HepG2 (cell line): ENCODE data around the gene CYP26B1. TPM values are rescaled to one million over a fixed set of nuclear protein-coding genes. Genes with fewer than 3 reads are reported as not detected.
A peak's percentile ranks its signal among the peaks of the same experiment; 100 is the strongest.

Source experiments
- ATAC-seq: fragments of 200-7000 bp; cut with Tn5 transposase; 3 replicates; pipeline ENCODE4 v1.9.1; 2020; ENCODE audit warnings: mild to moderate bottlenecking, moderate library complexity
- BruUV-seq: library from RNA; stranded (reverse); fragments of 400-500 nt; replicated peaks from 2 replicates; lab custom pipeline; 2021; lab: Mats Ljungman, UMichigan
- CTCF ChIA-PET: fragments of 300-600 bp; formaldehyde crosslinking; extraction: SDS; loops from one replicate; lab custom pipeline; 2021; ENCODE audit warnings: low total read pairs, inconsistent platforms, low intra/inter-chr PET ratio; lab: Yijun Ruan, JAX
- POLR2A ChIA-PET: fragments of 350-600 bp; sonication (Branson Sonifier 250); formaldehyde crosslinking; loops from one replicate; lab custom pipeline; 2020; ENCODE audit warnings: antibody characterized with exemption, inconsistent platforms; lab: Yijun Ruan, JAX
- DNase-seq: peaks from one replicate; pipeline ENCODE4 v3.0.0-alpha.2; 2015; ENCODE audit warnings: low spot score
- FAIRE-seq: peaks from 3 replicates; lab custom pipeline; 2011; peaks lifted over from hg19 to GRCh38; lab: Jason Lieb, UNC
- H2AFZ ChIP-seq: one replicate; pipeline ENCODE4 v1.6.1; 2011; ENCODE audit warnings: low read length, inconsistent platforms
- H3K27ac ChIP-seq: fragments of 300-600 bp; 3 replicates; pipeline ENCODE4 v1.8.0; 2011; ENCODE audit warnings: mixed run types, mild to moderate bottlenecking, mixed read lengths, low read length, inconsistent platforms; ENCODE audit not compliant: insufficient read depth; ENCODE audit errors: extremely low read length
- H3K27me3 ChIP-seq, 2 experiments: fragments of 200-600 bp in 1 of 2; 2 replicates in 1 of 2; 3 replicates in 1 of 2; pipeline versions ENCODE4 v1.6.0 to v1.8.0; 2011; ENCODE audit warnings: low read length in 2 of 2, mild to moderate bottlenecking in 2 of 2, moderate library complexity in 2 of 2, inconsistent platforms in 1 of 2; ENCODE audit not compliant: insufficient read depth in 2 of 2, control insufficient read depth in 1 of 2
- H3K36me3 ChIP-seq, 2 experiments: fragments of 200-600 bp in 1 of 2; replicated peaks in 1 of 2; 2 replicates in 1 of 2; 3 replicates in 1 of 2; pipeline versions ENCODE4 v1.5.1 to v1.8.0; 2011; ENCODE audit warnings: low read length in 2 of 2, inconsistent platforms in 1 of 2; ENCODE audit not compliant: insufficient read depth in 2 of 2, control insufficient read depth in 1 of 2
- H3K4me1 ChIP-seq: 2 replicates; pipeline ENCODE4 v1.5.1; 2012; ENCODE audit warnings: low read length, inconsistent platforms; ENCODE audit not compliant: insufficient read depth
- H3K4me2 ChIP-seq: 2 replicates; pipeline ENCODE4 v1.6.0; 2011; ENCODE audit warnings: low read depth, low read length, inconsistent platforms
- H3K4me3 ChIP-seq, 3 experiments: fragments of 200-600 bp in 1 of 3; sonication (generic), shearing (Covaris generic) in 1 of 3; replicated peaks in 1 of 3; 2 replicates each; pipeline ENCODE4 v1.5.1; 2011 to 2016; ENCODE audit warnings: low read length in 3 of 3, inconsistent platforms in 2 of 3, low read depth in 2 of 3, mild to moderate bottlenecking in 2 of 3, control low read depth in 1 of 3, mixed read lengths in 1 of 3; ENCODE audit not compliant: insufficient read depth in 1 of 3
- H3K79me2 ChIP-seq: one replicate; pipeline ENCODE4 v1.6.1; 2011; ENCODE audit warnings: low read length, inconsistent platforms; ENCODE audit not compliant: insufficient read depth
- H3K9ac ChIP-seq: 2 replicates; pipeline ENCODE4 v1.6.0; 2011; ENCODE audit warnings: mild to moderate bottlenecking, low read depth, low read length, inconsistent platforms; ENCODE audit not compliant: insufficient read depth
- H3K9me3 ChIP-seq: 2 replicates; pipeline ENCODE4 v1.5.1; 2012; ENCODE audit warnings: mild to moderate bottlenecking, low read length
- H4K20me1 ChIP-seq: 2 replicates; pipeline ENCODE4 v1.6.0; 2011; ENCODE audit warnings: inconsistent platforms, mild to moderate bottlenecking, low read length, moderate library complexity; ENCODE audit not compliant: insufficient read depth
- HNRNPLL ChIP-seq: fragments of 200-400 bp; formaldehyde crosslinking; IDR thresholded peaks from 2 replicates; pipeline ENCODE4 v1.6.1; 2017; ENCODE audit warnings: mild to moderate bottlenecking, low read depth, low read length; ENCODE audit not compliant: poor library complexity, severe bottlenecking
- KDM3A ChIP-seq: IDR thresholded peaks from 2 replicates; pipeline ENCODE4 v1.6.1; 2018; ENCODE audit warnings: low read depth, missing compliant biosample characterization
- MAX ChIP-seq: IDR thresholded peaks from 2 replicates; pipeline ENCODE4 v1.6.1; 2012; ENCODE audit warnings: inconsistent platforms
- MTF2 ChIP-seq: sonication (generic); formaldehyde crosslinking; IDR thresholded peaks from 2 replicates; pipeline ENCODE4 v1.5.0; 2020; ENCODE audit warnings: missing genetic modification reagents, borderline replicate concordance
- NONO ChIP-seq, 2 experiments: fragments of 450-650 bp in 1 of 2; sonication (generic) in 1 of 2; formaldehyde crosslinking in 1 of 2; IDR thresholded peaks in 1 of 2; conservative IDR thresholded peaks in 1 of 2; 2 replicates each; pipeline versions ENCODE4 v1.6.1 to v1.8.0; 2017 to 2022; ENCODE audit warnings: mild to moderate bottlenecking in 1 of 2, missing genetic modification reagents in 1 of 2, moderate library complexity in 1 of 2
- ZBTB40 ChIP-seq, 2 experiments: fragments of 450-650 bp in 1 of 2; sonication (generic) in 1 of 2; formaldehyde crosslinking in 1 of 2; IDR thresholded peaks; 2 replicates each; pipeline versions ENCODE4 v1.6.1 to v1.8.0; 2016 to 2022; ENCODE audit warnings: antibody characterized with exemption in 1 of 2, mild to moderate bottlenecking in 1 of 2, missing genetic modification reagents in 1 of 2
- ZNF549 ChIP-seq: sonication (generic); formaldehyde crosslinking; IDR thresholded peaks from 2 replicates; pipeline ENCODE4 v1.5.0; 2020; ENCODE audit warnings: missing genetic modification reagents
- ZNF800 ChIP-seq: sonication (generic); formaldehyde crosslinking; IDR thresholded peaks from 2 replicates; pipeline ENCODE4 v1.4.0; 2020; ENCODE audit warnings: missing genetic modification reagents
- in situ Hi-C: cut with HindIII; loops from 2 replicates; pipeline ENCODE4 v1.10.0; 2017; ENCODE audit warnings: low pct_unique_long_range_greater_than_20kb; ENCODE audit not compliant: extremely low pct_ligation_motif_present
- intact Hi-C: fragments of 100-400 bp; cut with micrococcal nuclease; formaldehyde crosslinking; loops from one replicate; pipeline ENCODE4 v1.10.0; 2022; ENCODE audit not compliant: unreplicated experiment
- polyA plus RNA-seq, 8 experiments: library from polyadenylated mRNA; depleted of rRNA in 3 of 8; stranded (reverse) in 7 of 8; unstranded in 1 of 8; fragments of >200 nt; fragmentation: Illumina TruSeq in 4 of 8; extraction: Trizol in 4 of 8; gene quantifications; 2 replicates each; pipeline versions ENCODE4 v1.2.1 to v1.2.3, GENCODE V29; 2011 to 2016; ENCODE audit warnings: low read depth in 4 of 8, missing spikeins in 1 of 8, mixed read lengths in 1 of 8; ENCODE audit not compliant: insufficient read depth in 1 of 8
- total RNA-seq, 5 experiments: library from RNA; depleted of rRNA; stranded (reverse); fragments of >200 nt; fragmentation: Illumina TruSeq; extraction: Trizol; gene quantifications; 2 replicates each; pipeline ENCODE4 v1.2.3, GENCODE V29; 2016; ENCODE audit warnings: low read depth in 1 of 5

CYP26B1 gene
- total and polyA plus RNA-seq, 2 of the 13 experiments (the other 11 are each of a cell fraction or from before 2014, with no cell fraction given) = 0.05 to 0.07 TPM

GRCh38 chr2:72147303-72147971 lies at the start of gene CYP26B1 (continued):
- TF ChIP-seq MTF2 (peak; percentile 66; the same call in 1 of the 2 replicates), KDM3A (CRISPR knock-in tag) (no peak), ZNF800 (CRISPR knock-in tag) (peak; percentile 49; the same call in 1 of the 2 replicates), MAX (0 out of 2 replicates have a peak, but pooled peaks have one; percentile 27), HNRNPLL (peak; percentile 33), NONO (IDR thresholded peaks at IDR 0.05) (no peak), NONO (CRISPR knock-in tag; conservative IDR thresholded peaks at IDR 0.05) (no peak)

GRCh38 chr2:72193723-72194122 lies 46.1 kb upstream of the CYP26B1 start:
- no peak overlapping the region for H3K4me3 ChIP-seq
- H3K4me1 ChIP-seq = no peaks in the 10 kb centered on the region
- ATAC-seq (no peak), FAIRE-seq (no peak), DNase-seq (no peak)
- no peak overlapping the region for H2AFZ ChIP-seq
- H3K9me3 ChIP-seq = no peaks in the 10 kb centered on the region
- TF ChIP-seq ZBTB40 (IDR thresholded peaks at IDR 0.05) = peak; percentile 39; the same call in 1 of the 2 replicates
- TF ChIP-seq ZBTB40 (CRISPR knock-in tag; IDR thresholded peaks at IDR 0.05) = no peak; the same call in 1 of the 2 replicates
- no peak for TF ChIP-seq ZNF549 (CRISPR knock-in tag)
- no peaks in the 10 kb centered on the region for H4K20me1 ChIP-seq
- no TSS peak for BruUV-seq
- H3K27me3 ChIP-seq = no peaks in the 10 kb centered on the region
- H3K36me3 ChIP-seq = no peaks in the 10 kb centered on the region
- in situ Hi-C loops = no loop called here
- no peak overlapping the region for H3K9ac ChIP-seq
- ChIA-PET CTCF (no interaction called here), POLR2A (no interaction called here)
- intact Hi-C loops = no loop called here
- H3K4me2 ChIP-seq = no peak overlapping the region
- H3K27ac ChIP-seq = no peak overlapping the region
- no peaks in the 10 kb centered on the region for H3K79me2 ChIP-seq
